NCI-H2029 treated with DMSO at 0.1 percent for 48 hours (cell line): ENCODE results near the gene SSH2.
A peak's percentile ranks its signal among the peaks of the same experiment; 100 is the strongest.

Experiments
- DNase-seq: peaks from one replicate; lab custom pipeline; 2025; lab: John Stamatoyannopoulos, UW

Gene SSH2

DNA sequence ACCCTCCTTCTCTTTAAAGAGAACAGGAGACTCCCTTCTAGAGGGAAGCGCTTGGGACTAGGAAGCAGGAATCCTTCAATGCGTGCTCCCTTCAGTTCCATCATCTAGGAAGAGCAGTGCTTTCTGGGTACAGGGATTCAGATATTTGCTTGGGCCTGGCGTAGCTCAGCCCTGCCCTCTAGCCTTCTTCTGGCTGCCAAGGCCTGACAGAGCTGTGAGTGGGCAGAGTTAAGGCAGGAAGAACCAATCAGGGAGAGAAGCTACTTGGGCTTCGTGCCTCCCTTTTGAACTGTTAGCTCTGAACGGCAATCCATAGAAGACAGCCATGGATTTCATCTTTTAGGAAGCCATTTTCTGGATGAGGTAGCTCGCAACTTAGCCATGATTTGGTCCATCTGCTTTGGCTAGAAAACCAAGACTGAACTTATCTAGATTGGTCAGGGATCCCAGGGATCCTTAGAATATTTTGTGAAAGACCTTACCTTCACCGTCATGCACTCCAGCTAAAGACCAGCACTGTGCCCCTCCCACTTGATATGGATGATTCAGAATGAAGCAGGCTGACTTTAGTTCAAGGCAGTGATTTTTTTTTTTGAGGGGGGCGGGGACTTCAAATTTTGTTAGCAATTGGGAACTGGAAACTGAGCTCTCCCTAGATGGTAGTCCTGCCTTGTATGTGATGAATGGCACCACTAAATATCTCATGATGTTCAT lies 304.8 kb downstream of the SSH2 start:
- no peak for DNase-seq

DNA sequence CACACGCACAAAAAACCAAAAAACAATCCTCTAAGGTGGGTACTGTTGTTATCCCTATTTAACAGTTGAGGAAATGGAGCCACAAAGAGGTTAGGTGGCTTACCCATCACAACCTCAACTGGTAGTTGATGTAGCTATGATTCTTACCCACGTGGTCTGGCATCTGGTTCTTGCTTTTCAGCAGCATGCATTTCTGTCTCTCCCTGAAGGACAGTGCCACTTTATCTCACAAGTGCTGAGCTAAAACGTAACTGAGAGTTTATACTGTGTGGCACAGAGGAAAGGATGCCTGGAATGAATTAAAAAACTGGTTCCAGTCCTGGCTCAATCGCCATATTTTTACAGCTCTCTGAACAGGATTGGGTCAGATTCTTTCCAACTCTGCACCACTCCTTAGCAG lies 305.4 kb downstream of the SSH2 start:
- DNase-seq = no peak

- no peak for DNase-seq
Observed at GRCh38 chr17:29623283-29623647, 306.8 kb downstream of the SSH2 start.

DNA sequence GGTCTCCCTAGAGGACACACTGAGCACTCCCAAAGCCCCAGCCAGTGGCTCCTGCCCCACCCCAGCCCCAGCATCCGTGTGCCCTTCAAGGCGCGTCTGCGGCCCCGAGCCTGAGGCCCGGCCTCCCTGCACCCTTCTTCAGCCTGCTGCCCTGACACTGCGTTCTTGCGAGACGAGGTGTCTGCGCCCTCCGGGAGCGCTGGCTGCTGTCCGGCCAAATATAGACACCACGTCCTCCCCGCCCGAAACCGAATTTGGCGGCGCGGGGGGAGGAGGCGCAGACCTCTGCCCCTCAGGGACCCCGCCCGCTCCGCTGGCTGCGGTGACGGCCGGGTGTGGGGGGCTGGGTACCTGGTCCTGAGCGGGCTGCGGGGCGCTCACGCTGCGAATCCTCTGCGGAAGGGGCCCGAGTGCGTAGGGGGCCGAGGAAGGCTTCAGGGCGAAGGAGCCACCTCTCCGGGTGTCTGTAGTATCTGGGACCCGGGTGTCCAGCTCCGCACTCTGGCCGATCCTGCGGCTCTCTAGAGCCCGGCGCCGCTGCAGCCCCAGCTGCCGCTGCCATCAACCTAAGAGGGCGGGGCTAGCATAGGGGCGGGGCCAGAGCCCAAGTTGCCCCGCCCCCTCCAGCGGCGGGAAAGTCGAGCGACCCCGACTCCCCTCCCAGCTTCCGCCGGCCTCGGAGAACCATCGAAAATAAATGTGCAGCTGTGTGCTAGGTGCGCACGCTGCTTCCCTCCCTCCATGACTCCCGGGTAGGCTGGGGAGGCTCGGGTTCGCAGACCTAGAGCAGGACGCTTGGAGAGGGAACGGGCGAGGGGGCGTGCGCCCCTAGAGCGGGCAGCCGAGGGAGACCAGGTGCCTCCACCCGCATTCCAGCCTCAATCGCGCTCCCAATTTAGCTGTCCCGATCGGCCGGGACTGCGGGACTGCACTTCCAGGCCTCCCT lies 307.4 kb downstream of the SSH2 start, which contains the start of gene CORO6:
Gene CORO6, minus strand, starts transcription at position 576 of the 946 bp plus-strand sequence. CDS start 1,491 bp downstream, outside the sequence.
- DNase-seq = no peak

GRCh38 chr17:29621751-29622194 lies 308.3 kb downstream of the SSH2 start:
- DNase-seq = no peak

GRCh38 chr17:29620779-29621500 lies 309.1 kb downstream of the SSH2 start:
- no peak for DNase-seq

DNA sequence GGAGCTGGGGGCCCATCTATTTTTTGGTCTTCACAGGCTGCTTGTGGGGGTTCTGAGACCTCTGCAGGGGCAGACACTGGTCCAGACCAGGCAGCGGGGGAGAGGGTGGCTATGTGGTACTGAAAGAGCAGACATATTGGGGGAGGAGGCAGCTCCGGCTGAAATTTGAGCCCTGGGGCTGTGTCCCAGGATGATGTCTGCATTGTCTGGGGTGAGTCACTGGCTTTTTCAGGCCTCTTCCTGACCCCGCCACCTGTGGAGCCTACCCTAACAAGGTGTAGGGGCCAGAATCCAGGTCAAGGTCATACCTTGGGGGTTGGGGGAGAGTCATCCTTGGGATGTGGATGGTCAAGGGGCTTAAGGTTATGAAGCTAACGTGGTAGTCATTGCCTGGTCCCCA lies 309.8 kb downstream of the SSH2 start:
- no peak for DNase-seq

DNA sequence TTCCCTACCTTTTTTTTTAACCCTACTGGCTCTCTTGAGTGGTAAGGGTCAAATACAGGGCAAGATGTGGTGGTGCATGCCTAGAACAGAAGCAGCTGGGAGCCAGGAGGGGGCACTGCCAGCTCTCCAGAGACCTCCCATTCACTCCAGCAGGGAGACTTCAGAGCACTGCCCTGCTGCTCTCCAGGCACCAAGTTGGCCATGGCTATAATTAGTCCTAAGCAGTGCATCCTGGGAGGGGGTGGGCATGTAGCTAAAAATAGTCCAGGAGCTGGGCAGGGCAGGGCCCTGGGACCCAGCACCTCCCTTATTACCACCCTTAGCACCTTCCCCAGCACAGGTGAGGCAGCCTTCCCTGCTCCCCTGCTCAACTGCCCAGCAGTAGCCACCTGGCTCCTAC lies 310.8 kb downstream of the SSH2 start:
- no peak for DNase-seq

- no peak for DNase-seq
Observed at GRCh38 chr17:29618272-29619065, 311.6 kb downstream of the SSH2 start.

DNA sequence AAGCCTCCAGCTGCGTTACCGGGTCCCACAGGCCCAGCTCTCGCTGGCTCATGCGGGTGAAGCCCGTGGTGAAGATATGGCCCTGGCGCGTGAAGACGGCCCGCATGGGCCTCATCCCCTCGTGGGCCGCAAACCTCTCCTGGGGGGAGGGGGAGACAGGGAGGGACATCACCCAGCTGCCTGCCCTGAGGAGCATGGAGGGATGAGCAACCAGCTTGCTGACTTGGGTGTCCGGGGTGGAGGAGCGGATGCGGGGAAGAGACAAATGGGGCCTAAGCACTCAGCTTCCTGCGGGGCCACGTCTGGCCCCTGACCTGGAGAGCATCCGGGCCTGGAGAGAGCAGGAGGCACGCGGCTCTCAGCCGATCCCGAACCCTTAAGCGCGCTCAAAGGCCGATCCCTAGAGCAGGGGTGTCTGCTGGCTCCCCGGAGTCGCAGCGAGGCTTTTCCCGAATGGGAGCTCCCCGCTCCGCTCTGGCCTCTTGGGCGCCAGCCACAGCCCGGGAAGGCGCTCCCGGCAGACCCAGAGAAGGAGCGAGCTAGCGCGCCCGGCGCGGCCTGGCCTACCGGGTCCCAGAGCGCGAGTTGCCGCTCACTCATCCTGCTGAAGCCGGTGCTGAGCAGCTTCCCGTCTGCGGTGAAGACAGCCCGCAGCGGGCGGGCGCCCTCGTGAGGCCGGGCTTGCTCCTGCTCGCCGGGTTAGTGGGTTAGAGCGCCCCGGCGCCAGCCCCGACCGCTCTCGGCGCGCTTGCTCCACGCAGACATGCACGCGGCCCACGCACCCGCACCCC lies 312.4 kb downstream of the SSH2 start:
- peak; percentile 13 for DNase-seq

DNA sequence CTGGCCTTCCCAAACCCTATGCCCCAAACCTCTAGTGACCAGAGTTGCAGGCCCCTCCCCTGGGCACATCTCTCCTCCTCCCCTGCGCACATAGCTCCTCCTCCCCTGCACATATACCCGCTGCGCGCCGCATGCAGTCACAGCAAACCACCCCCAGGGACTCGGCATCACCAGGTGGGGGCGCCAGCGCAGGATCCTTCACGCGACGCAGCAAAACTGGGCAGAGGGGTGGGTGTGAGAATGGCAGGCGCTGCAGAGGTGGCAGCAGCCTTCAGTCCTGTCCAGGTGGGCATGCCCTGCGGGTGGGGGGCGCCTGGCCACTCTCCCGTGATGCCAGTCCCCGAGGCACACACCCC lies 312.9 kb downstream of the SSH2 start:
- DNase-seq = peak; percentile 40

DNA sequence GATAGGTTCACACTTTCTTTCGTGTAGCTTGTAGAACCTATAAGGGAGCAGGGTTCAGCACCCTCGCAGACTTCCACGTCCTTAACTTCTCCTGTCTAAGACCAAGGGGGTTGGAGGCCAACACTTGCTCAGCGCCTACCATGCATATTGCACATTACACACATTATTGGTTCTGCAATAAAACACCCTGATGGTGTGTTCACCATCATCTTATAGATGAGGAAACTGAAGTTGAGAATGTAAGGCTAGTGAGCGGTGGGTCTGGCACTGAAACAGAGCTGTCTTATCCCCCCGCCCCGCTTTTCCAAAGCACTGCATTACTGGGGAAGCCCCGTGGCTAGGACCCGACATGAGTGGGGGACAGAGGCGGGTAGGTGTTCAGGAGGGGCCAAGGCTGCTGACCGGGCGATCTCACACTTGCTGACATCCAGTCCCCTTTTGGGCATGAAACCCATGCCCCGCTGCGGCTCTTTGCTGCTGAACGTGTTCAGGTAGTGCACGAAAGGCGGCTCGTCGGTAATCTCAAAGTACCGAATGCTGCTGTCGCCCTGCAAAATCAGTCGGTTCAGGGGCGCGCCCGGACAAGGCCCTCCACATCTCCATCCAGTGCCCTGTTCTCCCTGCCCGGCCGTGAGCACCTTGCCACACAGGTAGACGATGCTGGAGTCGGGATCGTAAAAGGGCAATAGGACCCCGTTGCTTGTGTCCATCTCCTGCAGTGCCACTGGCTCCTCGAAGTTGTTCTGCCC lies 313.6 kb downstream of the SSH2 start:
- no peak for DNase-seq

GRCh38 chr17:29615492-29616299 lies 314.3 kb downstream of the SSH2 start:
- DNase-seq = peak; percentile 33

GRCh38 chr17:29615048-29615385 lies 315.0 kb downstream of the SSH2 start:
- no peak for DNase-seq

DNA sequence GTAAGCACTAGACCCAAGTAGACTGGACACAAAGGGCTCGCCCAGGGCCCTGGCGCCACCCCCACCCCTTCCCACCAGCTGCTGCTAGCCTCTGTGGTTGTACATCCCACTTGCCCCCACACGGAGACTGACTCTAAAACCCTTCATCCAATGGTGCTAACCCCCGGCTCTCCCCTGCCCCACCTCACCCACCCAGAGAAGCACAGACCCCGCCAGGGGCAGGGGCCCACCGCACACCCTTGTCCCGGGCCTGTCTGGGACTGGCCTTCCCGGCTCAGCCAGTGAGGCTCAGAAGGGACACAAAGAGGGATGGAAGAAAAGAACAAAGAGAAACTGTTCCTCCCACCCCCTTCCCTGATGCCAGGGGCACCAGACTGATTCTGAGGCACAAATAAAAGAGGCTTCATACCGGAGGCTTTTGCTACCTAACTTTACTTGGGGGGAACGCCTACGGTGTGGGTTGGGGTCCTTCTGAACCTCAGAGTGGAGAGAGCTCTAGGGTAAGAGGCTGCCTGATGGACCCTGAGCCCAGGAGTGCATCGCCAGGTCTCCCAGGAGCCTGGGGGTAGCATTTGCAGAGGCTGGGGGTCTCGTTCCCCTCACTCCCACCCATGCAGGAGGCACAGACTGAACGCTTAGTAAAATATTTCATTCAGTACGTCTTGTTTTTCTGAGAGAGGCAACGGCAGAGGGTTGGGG lies 315.5 kb downstream of the SSH2 start:
- no peak for DNase-seq

DNA sequence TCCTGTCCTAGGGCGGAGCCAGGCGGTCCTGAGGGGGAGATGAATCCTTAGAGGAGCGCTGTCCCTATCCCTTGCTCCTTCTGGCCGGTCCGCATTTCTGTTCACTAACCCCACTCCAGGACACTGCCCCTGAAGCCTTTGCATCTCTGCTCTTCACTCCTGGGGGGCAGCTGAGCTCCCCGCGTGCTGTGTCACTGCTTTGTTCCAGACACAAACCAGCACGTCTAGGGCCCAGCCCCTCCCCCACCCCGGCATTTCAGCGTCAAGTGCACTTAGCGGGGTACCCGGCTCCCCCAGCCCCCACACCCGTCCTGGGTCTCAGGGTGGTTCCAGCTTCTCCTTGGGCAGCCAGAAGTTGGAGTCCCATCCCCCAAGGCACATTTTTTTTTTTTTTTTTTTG lies 316.2 kb downstream of the SSH2 start:
- no peak for DNase-seq

DNA sequence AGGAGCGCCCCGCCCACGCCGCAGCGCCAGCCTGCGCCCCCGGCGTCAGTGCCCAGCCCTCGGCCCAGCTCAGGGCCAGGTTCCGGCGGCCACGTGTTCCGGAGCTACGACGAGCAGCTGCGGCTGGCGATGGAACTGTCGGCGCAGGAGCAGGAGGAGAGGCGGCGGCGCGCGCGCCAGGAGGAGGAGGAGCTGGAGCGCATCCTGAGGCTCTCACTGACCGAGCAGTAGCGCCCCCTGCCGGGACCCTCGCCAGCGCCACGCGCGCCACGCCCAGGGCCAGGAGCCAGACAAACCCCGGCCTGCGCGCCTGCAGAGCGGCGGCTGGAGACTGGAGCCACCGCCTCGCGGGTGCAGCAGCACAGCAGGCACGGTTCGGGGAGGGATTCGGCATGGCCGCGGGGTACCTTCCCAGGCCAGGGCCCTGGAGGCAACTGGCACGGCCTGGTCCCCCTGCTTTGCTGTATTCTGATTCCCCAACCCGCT lies 316.6 kb downstream of the SSH2 start:
- no peak for DNase-seq

DNA sequence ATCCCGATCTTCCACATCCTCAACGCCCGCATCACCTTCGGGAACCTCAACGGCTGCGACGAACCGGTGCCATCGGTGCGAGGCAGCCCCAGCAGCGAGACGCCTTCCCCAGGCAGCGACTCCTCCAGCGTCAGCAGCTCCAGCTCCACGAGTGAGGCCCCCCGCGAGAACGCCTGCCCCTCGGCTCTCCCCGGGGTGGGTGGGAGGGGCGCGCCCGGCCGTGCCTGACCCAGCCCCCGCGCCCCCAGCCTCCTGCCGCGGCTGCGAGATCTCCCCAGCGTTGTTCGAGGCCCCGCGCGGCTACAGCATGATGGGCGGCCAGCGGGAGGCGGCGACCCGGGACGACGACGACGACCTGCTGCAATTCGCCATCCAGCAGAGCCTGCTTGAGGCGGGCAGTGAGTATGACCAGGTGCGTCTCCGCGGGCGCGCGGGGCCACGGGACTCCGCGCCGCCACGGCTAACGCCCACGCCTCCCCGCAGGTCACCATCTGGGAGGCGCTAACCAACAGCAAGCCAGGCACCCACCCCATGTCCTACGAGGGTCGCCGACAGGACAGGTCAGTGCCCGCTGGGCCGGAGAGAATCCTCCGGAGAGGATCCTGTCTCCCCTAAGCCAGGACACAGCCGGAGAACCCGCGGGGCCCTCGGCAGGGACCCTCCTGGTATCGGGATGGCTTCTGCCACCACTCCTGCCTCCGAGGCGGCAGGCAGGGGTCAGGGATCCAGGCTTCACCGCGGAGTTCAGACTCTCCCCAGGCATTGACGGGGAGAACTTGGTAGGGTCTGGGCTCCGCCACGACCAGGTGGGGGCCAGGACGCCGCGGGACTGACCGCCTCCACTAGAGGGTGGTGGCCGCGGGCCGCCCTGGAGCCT lies 317.4 kb downstream of the SSH2 start:
- DNase-seq = no peak
